ENCODE data around the gene CEACAM6. TPM values are rescaled to one million over a fixed set of nuclear protein-coding genes. Genes with fewer than 3 reads are reported as not detected.

CEACAM6 gene
- total RNA-seq, 4 donors from 2014 or later: 70.8 to 288 (median 176) TPM

DNA sequence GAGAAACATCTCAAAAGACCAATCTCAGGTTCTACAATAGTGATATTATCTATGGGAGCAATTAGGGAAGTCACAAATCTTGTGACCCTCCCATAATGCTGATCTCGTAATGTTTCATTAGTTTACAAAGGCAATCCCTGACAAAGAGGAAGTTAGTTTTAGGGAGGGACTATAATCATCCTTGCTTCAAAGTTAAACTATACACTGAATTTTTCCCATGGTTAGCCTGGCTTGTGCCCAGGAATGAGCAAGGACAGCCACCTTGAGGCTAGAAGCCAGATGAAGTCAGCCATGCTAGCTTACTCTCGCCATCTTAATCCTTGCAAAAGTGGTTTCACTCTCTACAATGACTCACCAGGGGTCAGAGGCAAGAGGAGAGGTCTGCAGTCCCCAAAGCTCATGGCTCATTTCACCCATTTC is 46.5 kb downstream of the CEACAM6 start:
- H3K27ac ChIP-seq: peak overlapping the region; percentile 80 to 84 (median 82)
- intact Hi-C loops (cut with DNase I): no loop called here

GRCh38 chr19:41802770-41803169 is 47.4 kb downstream of the CEACAM6 start:
- 75% methylated on average over 2 of the region's 2 CpGs for WGBS, 2 donors
- Histone ChIP-seq H3K27me3 (peaks cover 0 to 15% (median 0%) of the 10 kb centered on the region in 4 donors), H3K4me1 (peaks cover 10 to 51% (median 29%) of the 10 kb centered on the region in 3 donors), H3K4me3 (no peak overlapping the region), H3K27ac (peak overlapping the region; percentile 80 to 84 (median 82)), H3K9me3 (peaks cover 0 to 5% (median 0%) of the 10 kb centered on the region in 3 donors), H3K36me3 (no peaks in the 10 kb centered on the region)
- TF ChIP-seq, protein P1, sequence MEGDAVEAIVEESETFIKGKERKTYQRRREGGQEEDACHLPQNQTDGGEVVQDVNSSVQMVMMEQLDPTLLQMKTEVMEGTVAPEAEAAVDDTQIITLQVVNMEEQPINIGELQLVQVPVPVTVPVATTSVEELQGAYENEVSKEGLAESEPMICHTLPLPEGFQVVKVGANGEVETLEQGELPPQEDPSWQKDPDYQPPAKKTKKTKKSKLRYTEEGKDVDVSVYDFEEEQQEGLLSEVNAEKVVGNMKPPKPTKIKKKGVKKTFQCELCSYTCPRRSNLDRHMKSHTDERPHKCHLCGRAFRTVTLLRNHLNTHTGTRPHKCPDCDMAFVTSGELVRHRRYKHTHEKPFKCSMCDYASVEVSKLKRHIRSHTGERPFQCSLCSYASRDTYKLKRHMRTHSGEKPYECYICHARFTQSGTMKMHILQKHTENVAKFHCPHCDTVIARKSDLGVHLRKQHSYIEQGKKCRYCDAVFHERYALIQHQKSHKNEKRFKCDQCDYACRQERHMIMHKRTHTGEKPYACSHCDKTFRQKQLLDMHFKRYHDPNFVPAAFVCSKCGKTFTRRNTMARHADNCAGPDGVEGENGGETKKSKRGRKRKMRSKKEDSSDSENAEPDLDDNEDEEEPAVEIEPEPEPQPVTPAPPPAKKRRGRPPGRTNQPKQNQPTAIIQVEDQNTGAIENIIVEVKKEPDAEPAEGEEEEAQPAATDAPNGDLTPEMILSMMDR (IDR thresholded peaks at IDR 0.05): no peak
- no peak for TF ChIP-seq POLR2A (IDR thresholded peaks at IDR 0.05)
- DNase-seq: no peak
- intact Hi-C loops (cut with DNase I): no loop called here

More for the DNA sequence above, 46.5 kb downstream of the CEACAM6 start:
- 22 to 61% methylated on average over 2 of the region's 2 CpGs for WGBS, 2 donors
- no peak overlapping the region for H3K4me3 ChIP-seq
- TF ChIP-seq, protein P1 (IDR thresholded peaks at IDR 0.05): no peak
- TF ChIP-seq POLR2A (IDR thresholded peaks at IDR 0.05): no peak
- DNase-seq: no peak
- peaks cover 0 to 5% (median 0%) of the 10 kb centered on the region in 3 donors for H3K9me3 ChIP-seq
- peaks cover 0 to 12% (median 0%) of the 10 kb centered on the region in 4 donors for H3K27me3 ChIP-seq
- peaks cover 10 to 51% (median 29%) of the 10 kb centered on the region in 3 donors for H3K4me1 ChIP-seq
- H3K36me3 ChIP-seq: no peaks in the 10 kb centered on the region

DNA sequence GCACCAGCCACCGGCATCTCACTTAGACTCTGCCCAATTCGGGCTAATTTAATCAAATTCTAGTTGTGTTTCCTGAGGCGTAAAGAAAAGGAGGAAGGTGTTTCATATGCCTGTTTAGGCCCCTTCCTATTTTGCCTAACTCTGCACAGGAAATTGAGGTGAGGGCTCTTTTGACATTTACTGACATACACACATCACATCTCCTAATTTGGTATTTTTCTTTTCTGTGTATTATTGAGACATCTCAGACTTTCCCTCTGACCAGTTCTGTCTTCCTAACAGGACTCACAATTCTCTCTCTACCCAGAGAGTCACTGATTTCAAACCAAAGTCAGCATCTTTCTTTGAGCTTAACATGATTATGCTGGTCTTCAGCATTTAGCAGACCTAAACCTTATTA is 49.0 kb downstream of the CEACAM6 start:
- Histone ChIP-seq H3K27me3 (peaks cover 0 to 29% (median 0%) of the 10 kb centered on the region in 4 donors), H3K36me3 (no peaks in the 10 kb centered on the region), H3K27ac (no peak overlapping the region), H3K4me3 (no peak overlapping the region), H3K4me1 (peaks cover 4 to 38% (median 18%) of the 10 kb centered on the region in 3 donors), H3K9me3 (peaks cover 0 to 5% (median 0%) of the 10 kb centered on the region in 3 donors)
- TF ChIP-seq, protein P1 (IDR thresholded peaks at IDR 0.05): no peak
- no peak for TF ChIP-seq POLR2A (IDR thresholded peaks at IDR 0.05)
- DNase-seq: no peak
- intact Hi-C loops (cut with DNase I): no loop called here
- 72 to 75% methylated on average over 3 of the region's 3 CpGs for WGBS, 2 donors

- Histone ChIP-seq H3K36me3 (no peaks in the 10 kb centered on the region), H3K9me3 (no peaks in the 10 kb centered on the region), H3K27me3 (peaks cover 0 to 52% (median 0%) of the 10 kb centered on the region in 4 donors), H3K27ac (no peak overlapping the region), H3K4me3 (no peak overlapping the region), H3K4me1 (peaks cover 0 to 10% (median 3%) of the 10 kb centered on the region in 3 donors)
- TF ChIP-seq, protein P1 (IDR thresholded peaks at IDR 0.05): no peak
- TF ChIP-seq POLR2A (IDR thresholded peaks at IDR 0.05): no peak
- WGBS, 2 donors: 93% methylated on average over 3 of the region's 3 CpGs; no CpG with 5 or more reads in 1 of the 2 donors
- intact Hi-C loops (cut with DNase I): no loop called here
- no peak for DNase-seq
These were observed 51.8 kb downstream of the CEACAM6 start for GRCh38 chr19:41807176-41807575.

GRCh38 chr19:41808663-41809566 is 53.6 kb downstream of the CEACAM6 start:
- Histone ChIP-seq H3K27me3 (peaks cover 0 to 60% (median 0%) of the 10 kb centered on the region in 4 donors), H3K27ac (no peak overlapping the region), H3K4me1 (no peaks in the 10 kb centered on the region), H3K4me3 (no peak overlapping the region), H3K9me3 (no peaks in the 10 kb centered on the region), H3K36me3 (no peaks in the 10 kb centered on the region)
- DNase-seq: no peak
- intact Hi-C loops (cut with DNase I): no loop called here
- 71 to 73% methylated on average over 5 to 9 of the region's 16 CpGs for WGBS, 2 donors
- TF ChIP-seq, protein P1 (IDR thresholded peaks at IDR 0.05): no peak
- TF ChIP-seq POLR2A (IDR thresholded peaks at IDR 0.05): no peak
